Measurements from ENCODE around the gene FOXN3.
A peak's percentile ranks its signal among the peaks of the same experiment; 100 is the strongest.

Gene FOXN3

GRCh38 chr14:89357655-89358297, 59.3 kb downstream of the FOXN3 start:
- no peak for DNase-seq

- no peak for DNase-seq
Measured at GRCh38 chr14:89356927-89357326, 60.1 kb downstream of the FOXN3 start.

- DNase-seq = no peak
Measured at GRCh38 chr14:89356496-89356895, 60.5 kb downstream of the FOXN3 start.

- DNase-seq = no peak
Measured at GRCh38 chr14:89353766-89354113, 63.3 kb downstream of the FOXN3 start.

- DNase-seq = peak; percentile 13
Measured at GRCh38 chr14:89352976-89353765, 63.9 kb downstream of the FOXN3 start.

- DNase-seq = peak; percentile 81
Measured at GRCh38 chr14:89351516-89352404, 65.3 kb downstream of the FOXN3 start.

GRCh38 chr14:89351221-89351515, 65.9 kb downstream of the FOXN3 start:
- no peak for DNase-seq

- no peak for DNase-seq
Measured at GRCh38 chr14:89350152-89350551, 66.9 kb downstream of the FOXN3 start.

GRCh38 chr14:89349171-89350008, 67.6 kb downstream of the FOXN3 start:
- DNase-seq = peak; percentile 78

GRCh38 chr14:89348722-89349121, 68.3 kb downstream of the FOXN3 start:
- no peak for DNase-seq

- no peak for DNase-seq
Measured at GRCh38 chr14:89347885-89348284, 69.1 kb downstream of the FOXN3 start.

GRCh38 chr14:89344920-89345254, 72.1 kb downstream of the FOXN3 start:
- no peak for DNase-seq

GRCh38 chr14:89343356-89343755, 73.7 kb downstream of the FOXN3 start:
- DNase-seq = no peak

GRCh38 chr14:89342049-89342448, 75.0 kb downstream of the FOXN3 start:
- DNase-seq = no peak

GRCh38 chr14:89340200-89341181, 76.5 kb downstream of the FOXN3 start:
- DNase-seq = no peak

GRCh38 chr14:89339579-89339978, 77.5 kb downstream of the FOXN3 start:
- no peak for DNase-seq

- no peak for DNase-seq
Measured at GRCh38 chr14:89339158-89339557, 77.9 kb downstream of the FOXN3 start.

GRCh38 chr14:89336338-89336737, 80.7 kb downstream of the FOXN3 start:
- DNase-seq = peak; percentile 19

GRCh38 chr14:89332031-89332430, 85.0 kb downstream of the FOXN3 start:
- DNase-seq = no peak

- no peak for DNase-seq
Measured at GRCh38 chr14:89331398-89331797, 85.6 kb downstream of the FOXN3 start.

GRCh38 chr14:89330236-89331002, 86.6 kb downstream of the FOXN3 start:
- DNase-seq = no peak

All from NCI-H69 (cell line).